PC-3 (cell line): ENCODE data around the gene GOSR1.

Source experiments
- EZH2 ChIP-seq: fragments of 300-600 bp; sonication (generic); IDR thresholded peaks from one replicate; pipeline ENCODE4 v1.6.1; 2017; ENCODE audit warnings: antibody characterized with exemption, mild to moderate bottlenecking, low read length; ENCODE audit not compliant: unreplicated experiment
- TF ChIP-seq, protein P1 (sequence below): fragments of 300-600 bp; sonication (generic); conservative IDR thresholded peaks from 2 replicates; pipeline ENCODE4 v1.5.1; 2017; ENCODE audit warnings: antibody characterized with exemption, low read depth, mild to moderate bottlenecking, low read length

DNA sequence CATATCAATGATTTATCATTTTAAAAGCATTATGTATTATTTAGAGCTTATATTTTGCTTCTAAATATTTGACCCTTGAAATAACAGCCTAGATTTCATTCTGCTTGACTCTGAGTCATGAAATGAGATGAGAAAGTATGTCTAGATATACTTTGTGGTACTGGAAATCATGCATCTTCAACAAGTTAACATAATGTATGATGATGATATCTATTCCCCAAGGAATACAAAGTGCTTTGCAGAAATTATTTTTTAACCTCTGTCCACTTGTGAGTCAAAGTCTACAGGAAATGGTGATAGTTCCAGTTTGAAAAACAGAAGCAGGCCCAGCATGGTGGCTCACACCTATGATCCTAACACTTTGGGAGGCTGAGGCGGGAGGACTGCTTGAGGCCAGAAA, 36.1 kb downstream of the GOSR1 start:
- TF ChIP-seq, protein P1, sequence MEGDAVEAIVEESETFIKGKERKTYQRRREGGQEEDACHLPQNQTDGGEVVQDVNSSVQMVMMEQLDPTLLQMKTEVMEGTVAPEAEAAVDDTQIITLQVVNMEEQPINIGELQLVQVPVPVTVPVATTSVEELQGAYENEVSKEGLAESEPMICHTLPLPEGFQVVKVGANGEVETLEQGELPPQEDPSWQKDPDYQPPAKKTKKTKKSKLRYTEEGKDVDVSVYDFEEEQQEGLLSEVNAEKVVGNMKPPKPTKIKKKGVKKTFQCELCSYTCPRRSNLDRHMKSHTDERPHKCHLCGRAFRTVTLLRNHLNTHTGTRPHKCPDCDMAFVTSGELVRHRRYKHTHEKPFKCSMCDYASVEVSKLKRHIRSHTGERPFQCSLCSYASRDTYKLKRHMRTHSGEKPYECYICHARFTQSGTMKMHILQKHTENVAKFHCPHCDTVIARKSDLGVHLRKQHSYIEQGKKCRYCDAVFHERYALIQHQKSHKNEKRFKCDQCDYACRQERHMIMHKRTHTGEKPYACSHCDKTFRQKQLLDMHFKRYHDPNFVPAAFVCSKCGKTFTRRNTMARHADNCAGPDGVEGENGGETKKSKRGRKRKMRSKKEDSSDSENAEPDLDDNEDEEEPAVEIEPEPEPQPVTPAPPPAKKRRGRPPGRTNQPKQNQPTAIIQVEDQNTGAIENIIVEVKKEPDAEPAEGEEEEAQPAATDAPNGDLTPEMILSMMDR = no peak
- TF ChIP-seq EZH2 = no peak
